Measurements from ENCODE around the gene NDST4.

- no peak for TF ChIP-seq MAX (IDR thresholded peaks at IDR 0.05)
- no peak for TF ChIP-seq TAF1 (conservative IDR thresholded peaks at IDR 0.05)
- TF ChIP-seq RAD21 (IDR thresholded peaks at IDR 0.05): no peak
- TF ChIP-seq CTCF (IDR thresholded peaks at IDR 0.05; ENCODE audit: low read depth, low read length, missing input control): no peak
- TF ChIP-seq SP1 (IDR thresholded peaks at IDR 0.05): no peak
- no peak for TF ChIP-seq JUND (IDR thresholded peaks at IDR 0.05)
- TF ChIP-seq ZBTB33 (IDR thresholded peaks at IDR 0.05): no peak
- no peak for TF ChIP-seq YY1 (IDR thresholded peaks at IDR 0.05)
These were observed 167.8 kb downstream of the NDST4 start for GRCh38 chr4:114945616-114946015.

Measured in liver (tissue), 3 donors.